H9 (cell line): ENCODE data around the gene PAOX. TPM values are rescaled to one million over a fixed set of nuclear protein-coding genes. Genes with fewer than 3 reads are reported as not detected.

Experiments
- DNase-seq: peaks from one replicate; pipeline ENCODE4 v3.0.0-alpha.2; 2017
- H2AFZ ChIP-seq: one replicate; pipeline ENCODE4 v1.6.1; 2013; ENCODE audit warnings: mild to moderate bottlenecking, low read length, control low read depth, moderate library complexity
- H2AK5ac ChIP-seq: 2 replicates; pipeline ENCODE4 v1.6.1; 2013; ENCODE audit warnings: low read length, control low read depth, mixed read lengths; ENCODE audit not compliant: insufficient read length
- H2BK120ac ChIP-seq: one replicate; pipeline ENCODE4 v1.6.1; 2013; ENCODE audit warnings: low read depth, mild to moderate bottlenecking, low read length, control low read depth, inconsistent platforms; ENCODE audit not compliant: poor library complexity, severe bottlenecking
- H2BK12ac ChIP-seq: 2 replicates; pipeline ENCODE4 v1.6.1; 2013; ENCODE audit warnings: low read length, control low read depth, mixed read lengths, low read depth; ENCODE audit not compliant: insufficient read length
- H2BK15ac ChIP-seq: 2 replicates; pipeline ENCODE4 v1.6.1; 2013; ENCODE audit warnings: low read depth, low read length, control low read depth
- H2BK20ac ChIP-seq: one replicate; pipeline ENCODE4 v1.6.1; 2013; ENCODE audit warnings: low read depth, mild to moderate bottlenecking, low read length, control low read depth, inconsistent platforms; ENCODE audit not compliant: poor library complexity, severe bottlenecking
- H2BK5ac ChIP-seq: 2 replicates; pipeline ENCODE4 v1.6.1; 2013; ENCODE audit warnings: low read length, control low read depth, mixed read lengths; ENCODE audit not compliant: insufficient read length
- H3K14ac ChIP-seq: 2 replicates; pipeline ENCODE4 v1.6.1; 2013; ENCODE audit warnings: low read length, control low read depth; ENCODE audit not compliant: insufficient read depth
- H3K18ac ChIP-seq: 2 replicates; pipeline ENCODE4 v1.6.1; 2013; ENCODE audit warnings: low read depth, mild to moderate bottlenecking, mixed read lengths, low read length, control low read depth; ENCODE audit not compliant: insufficient read length
- H3K23ac ChIP-seq: 2 replicates; pipeline ENCODE4 v1.6.1; 2013; ENCODE audit warnings: low read length, control low read depth, mixed read lengths, low read depth; ENCODE audit not compliant: insufficient read length
- H3K23me2 ChIP-seq: 2 replicates; pipeline ENCODE4 v1.6.1; 2013; ENCODE audit warnings: low read depth, mild to moderate bottlenecking, mixed read lengths, low read length, control low read depth; ENCODE audit not compliant: insufficient read length, poor library complexity, severe bottlenecking
- H3K27ac ChIP-seq: 2 replicates; pipeline ENCODE4 v1.5.1; 2013; ENCODE audit warnings: low read length, control low read depth, mixed read lengths, low read depth; ENCODE audit not compliant: insufficient read length
- H3K27me3 ChIP-seq: 2 replicates; pipeline ENCODE4 v1.6.1; 2013; ENCODE audit warnings: low read length, control low read depth, inconsistent platforms; ENCODE audit not compliant: insufficient read depth
- H3K4ac ChIP-seq: 2 replicates; pipeline ENCODE4 v1.6.1; 2013; ENCODE audit warnings: low read depth, mild to moderate bottlenecking, control low read depth, inconsistent platforms, low read length, moderate library complexity
- H3K4me1 ChIP-seq: 2 replicates; pipeline ENCODE4 v1.6.1; 2013; ENCODE audit warnings: low read length, control low read depth, inconsistent platforms; ENCODE audit not compliant: insufficient read depth
- H3K4me2 ChIP-seq: 2 replicates; pipeline ENCODE4 v1.6.1; 2013; ENCODE audit warnings: low read length, control low read depth, mixed read lengths; ENCODE audit not compliant: insufficient read length, insufficient read depth
- H3K56ac ChIP-seq: 2 replicates; pipeline ENCODE4 v1.6.1; 2013; ENCODE audit warnings: low read depth, mild to moderate bottlenecking, mixed read lengths, low read length, control low read depth; ENCODE audit not compliant: insufficient read length
- H3K79me1 ChIP-seq: 2 replicates; pipeline ENCODE4 v1.6.1; 2013; ENCODE audit warnings: low read depth, mild to moderate bottlenecking, moderate library complexity, low read length, control low read depth, inconsistent platforms; ENCODE audit not compliant: insufficient read depth, poor library complexity, severe bottlenecking
- H3K79me2 ChIP-seq: 2 replicates; pipeline ENCODE4 v1.6.1; 2013; ENCODE audit warnings: low read length, control low read depth, inconsistent platforms; ENCODE audit not compliant: insufficient read depth
- H3K9ac ChIP-seq: 2 replicates; pipeline ENCODE4 v1.6.1; 2013; ENCODE audit warnings: low read length, control low read depth, mixed read lengths; ENCODE audit not compliant: insufficient read length; ENCODE audit errors: extremely low read depth
- H3K9me3 ChIP-seq: one replicate; pipeline ENCODE4 v1.6.1; 2013; ENCODE audit warnings: low read depth, low read length, inconsistent platforms; ENCODE audit not compliant: control insufficient read depth
- H3T11ph ChIP-seq: one replicate; pipeline ENCODE4 v1.6.1; 2013; ENCODE audit warnings: mild to moderate bottlenecking, low read length, control low read depth, inconsistent platforms
- H4K20me1 ChIP-seq: one replicate; pipeline ENCODE4 v1.6.1; 2013; ENCODE audit not compliant: control insufficient read depth, insufficient read length, insufficient read depth
- H4K5ac ChIP-seq: 2 replicates; pipeline ENCODE4 v1.6.1; 2013; ENCODE audit warnings: low read depth, mild to moderate bottlenecking, mixed read lengths, low read length, control low read depth; ENCODE audit not compliant: insufficient read length
- H4K8ac ChIP-seq: replicated peaks from 2 replicates; pipeline ENCODE4 v1.6.1; 2013; ENCODE audit warnings: low read length, control low read depth, mixed read lengths, low read depth; ENCODE audit not compliant: insufficient read length
- H4K91ac ChIP-seq: 2 replicates; pipeline ENCODE4 v1.6.1; 2013; ENCODE audit warnings: low read depth, mild to moderate bottlenecking, moderate library complexity, mixed read lengths, low read length, control low read depth; ENCODE audit not compliant: insufficient read length
- H3K27ac Mint-ChIP-seq, 3 experiments: 2 replicates in 2 of 3; 3 replicates in 1 of 3; pipeline ENCODE4 v1.8.0; 2020 to 2021; ENCODE audit warnings: mixed read lengths in 3 of 3, mild to moderate bottlenecking in 1 of 3, moderate library complexity in 1 of 3
- H3K27me3 Mint-ChIP-seq: 2 replicates; pipeline ENCODE4 v1.8.0; 2021; ENCODE audit warnings: low read depth, mild to moderate bottlenecking, moderate library complexity, mixed read lengths
- H3K36me3 Mint-ChIP-seq, 3 experiments: 2 replicates in 2 of 3; 3 replicates in 1 of 3; pipeline ENCODE4 v1.8.0; 2020 to 2021; ENCODE audit warnings: low read depth in 3 of 3, mixed read lengths in 3 of 3; ENCODE audit not compliant: insufficient read depth in 1 of 3
- H3K4me1 Mint-ChIP-seq, 2 experiments: 2 replicates each; pipeline ENCODE4 v1.8.0; 2020; ENCODE audit warnings: mixed read lengths in 2 of 2
- H3K4me3 Mint-ChIP-seq, 2 experiments: 2 replicates in 1 of 2; 3 replicates in 1 of 2; pipeline ENCODE4 v1.8.0; 2020 to 2021; ENCODE audit warnings: mild to moderate bottlenecking in 2 of 2, mixed read lengths in 2 of 2, moderate library complexity in 1 of 2
- H3K9me3 Mint-ChIP-seq, 2 experiments: 2 replicates in 1 of 2; 3 replicates in 1 of 2; pipeline ENCODE4 v1.8.0; 2020; ENCODE audit warnings: mild to moderate bottlenecking in 2 of 2, mixed read lengths in 2 of 2, moderate library complexity in 1 of 2
- WGBS: extraction: QIAGEN DNeasy Blood & Tissue Kit; methylation state at CpG from one replicate; pipeline ENCODE4 v1.1.7; 2013; ENCODE audit warnings: missing lambda C conversion rate, low lambda C conversion rate, mixed read lengths; ENCODE audit not compliant: insufficient read length; ENCODE audit errors: extremely low coverage; 5-methylcytosine and 5-hydroxymethylcytosine counted together
- total RNA-seq: library from RNA; stranded (reverse); gene quantifications from 2 replicates; pipeline ENCODE4 v1.2.1, GENCODE V29; 2021
- TF ChIP-seq, protein P1 (sequence below): fragments of 200-600 bp; sonication (generic); conservative IDR thresholded peaks from 3 replicates; pipeline ENCODE4 v1.8.0; 2021; ENCODE audit warnings: antibody characterized with exemption, mild to moderate bottlenecking

PAOX gene
- total RNA-seq, 1 experiment from 2014 or later = 5.6 TPM

DNA sequence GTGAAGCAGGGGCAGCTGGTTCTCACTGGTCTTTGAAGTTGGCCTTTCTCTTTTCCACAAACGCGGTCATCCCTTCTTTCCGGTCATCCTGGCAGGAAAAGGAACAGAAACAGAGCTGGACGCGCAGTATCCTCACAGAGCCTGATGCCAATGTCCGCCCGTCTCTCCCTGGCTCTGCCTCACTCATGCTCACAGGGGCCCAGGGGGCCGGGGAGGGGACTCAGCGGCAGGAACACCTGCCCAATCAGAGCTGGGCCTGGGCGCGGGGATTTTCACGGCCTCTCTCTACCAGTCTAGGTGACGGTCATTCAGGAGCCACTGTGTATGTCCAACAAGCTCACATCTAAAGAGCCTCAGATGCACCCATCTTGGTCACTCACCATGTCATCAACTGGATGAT, 16.2 kb upstream of the PAOX start:
- no peaks in the 10 kb centered on the region for H3K23me2 ChIP-seq
- no peak overlapping the region for H4K5ac ChIP-seq
- Mint-ChIP-seq H3K36me3 (peaks cover 27 to 51% (median 47%) of the 10 kb centered on the region in 3 experiments; a peak in 6 of 7 replicates), H3K27me3 (peaks cover 24% of the 10 kb centered on the region), H3K27ac (peak overlapping the region in 1 of 3 experiments; percentile 27; a peak in 1 of 7 replicates), H3K4me1 (peaks cover 0 to 2% of the 10 kb centered on the region in 2 experiments; a peak in 1 of 4 replicates), H3K4me3 (no peak overlapping the region), H3K9me3 (no peaks in the 10 kb centered on the region)
- no peak overlapping the region for H2BK5ac ChIP-seq
- H3K4ac ChIP-seq = no peak overlapping the region
- H3K56ac ChIP-seq = no peak overlapping the region
- DNase-seq = no peak
- H2BK12ac ChIP-seq = no peak overlapping the region
- no peak overlapping the region for H3K27ac ChIP-seq
- H3K14ac ChIP-seq = no peak overlapping the region
- no peak overlapping the region for H2AK5ac ChIP-seq
- no peak overlapping the region for H4K91ac ChIP-seq
- H3K4me2 ChIP-seq = no peak overlapping the region
- no peak overlapping the region for H2BK120ac ChIP-seq
- H4K8ac ChIP-seq = no peak overlapping the region
- H2BK15ac ChIP-seq = no peak overlapping the region
- H2AFZ ChIP-seq = no peak overlapping the region
- H2BK20ac ChIP-seq = no peak overlapping the region
- no peaks in the 10 kb centered on the region; the same call in 1 of the 2 replicates for H3K27me3 ChIP-seq
- WGBS = no CpG with 5 or more reads among the region's 13 CpGs
- no peaks in the 10 kb centered on the region for H3K79me2 ChIP-seq
- H3T11ph ChIP-seq = no peak overlapping the region
- H3K79me1 ChIP-seq = no peaks in the 10 kb centered on the region
- H3K4me1 ChIP-seq = no peaks in the 10 kb centered on the region
- no peak overlapping the region for H3K23ac ChIP-seq
- H3K18ac ChIP-seq = no peak overlapping the region
- TF ChIP-seq, protein P1, sequence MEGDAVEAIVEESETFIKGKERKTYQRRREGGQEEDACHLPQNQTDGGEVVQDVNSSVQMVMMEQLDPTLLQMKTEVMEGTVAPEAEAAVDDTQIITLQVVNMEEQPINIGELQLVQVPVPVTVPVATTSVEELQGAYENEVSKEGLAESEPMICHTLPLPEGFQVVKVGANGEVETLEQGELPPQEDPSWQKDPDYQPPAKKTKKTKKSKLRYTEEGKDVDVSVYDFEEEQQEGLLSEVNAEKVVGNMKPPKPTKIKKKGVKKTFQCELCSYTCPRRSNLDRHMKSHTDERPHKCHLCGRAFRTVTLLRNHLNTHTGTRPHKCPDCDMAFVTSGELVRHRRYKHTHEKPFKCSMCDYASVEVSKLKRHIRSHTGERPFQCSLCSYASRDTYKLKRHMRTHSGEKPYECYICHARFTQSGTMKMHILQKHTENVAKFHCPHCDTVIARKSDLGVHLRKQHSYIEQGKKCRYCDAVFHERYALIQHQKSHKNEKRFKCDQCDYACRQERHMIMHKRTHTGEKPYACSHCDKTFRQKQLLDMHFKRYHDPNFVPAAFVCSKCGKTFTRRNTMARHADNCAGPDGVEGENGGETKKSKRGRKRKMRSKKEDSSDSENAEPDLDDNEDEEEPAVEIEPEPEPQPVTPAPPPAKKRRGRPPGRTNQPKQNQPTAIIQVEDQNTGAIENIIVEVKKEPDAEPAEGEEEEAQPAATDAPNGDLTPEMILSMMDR = no peak
- no peak overlapping the region for H3K9ac ChIP-seq
- no peaks in the 10 kb centered on the region for H3K9me3 ChIP-seq
- H4K20me1 ChIP-seq = no peaks in the 10 kb centered on the region
